HEK293 (cell line): ENCODE measurements around the gene ROBO1.
A peak's percentile ranks its signal among the peaks of the same experiment; 100 is the strongest.

Experiments
- CTCF ChIA-PET: fragments of 350-600 bp; formaldehyde crosslinking; extraction: SDS; loops from one replicate; lab custom pipeline; 2021; ENCODE audit warnings: antibody characterized with exemption; lab: Yijun Ruan, JAX
- POLR2A ChIA-PET: fragments of 300-600 bp; formaldehyde crosslinking; extraction: SDS; loops from one replicate; lab custom pipeline; 2020; ENCODE audit warnings: antibody characterized with exemption, inconsistent platforms; lab: Yijun Ruan, JAX
- H3K27ac ChIP-seq: fragments of 200-500 bp; sonication (Bioruptor generic); 2 replicates; pipeline ENCODE4 v1.5.1; 2014; ENCODE audit warnings: low read depth, low read length, control low read depth, inconsistent platforms; ENCODE audit errors: extremely low read depth
- H3K36me3 ChIP-seq, 2 experiments: fragments of 200-500 bp in 1 of 2; sonication (Bioruptor generic) in 1 of 2; 1 replicate in 1 of 2; 2 replicates in 1 of 2; pipeline ENCODE4 v1.5.1; 2014 to 2017; ENCODE audit warnings: inconsistent platforms in 2 of 2, low read length in 2 of 2; ENCODE audit not compliant: control insufficient read depth in 2 of 2, insufficient read depth in 1 of 2
- H3K4me1 ChIP-seq: fragments of 200-500 bp; sonication (Bioruptor generic); 2 replicates; pipeline ENCODE4 v1.5.1; 2014; ENCODE audit warnings: mild to moderate bottlenecking, low read length, inconsistent platforms; ENCODE audit not compliant: control insufficient read depth, insufficient read depth
- H3K4me3 ChIP-seq: 2 replicates; pipeline ENCODE4 v1.5.1; 2011; ENCODE audit warnings: low read depth, mild to moderate bottlenecking, control low read depth, low read length, moderate library complexity
- H3K9me3 ChIP-seq: fragments of 200-500 bp; sonication (Bioruptor generic); 2 replicates; pipeline ENCODE4 v1.5.1; 2014; ENCODE audit warnings: low read depth, low read length, inconsistent platforms; ENCODE audit not compliant: control insufficient read depth, insufficient read depth
- KLF16 ChIP-seq: fragments of 450-650 bp; formaldehyde crosslinking; IDR thresholded peaks from 2 replicates; pipeline ENCODE4 v1.5.1; 2017; ENCODE audit warnings: missing biosample characterization, missing genetic modification characterization
- SCRT2 ChIP-seq: fragments of 450-650 bp; formaldehyde crosslinking; IDR thresholded peaks from 2 replicates; pipeline ENCODE4 v1.5.1; 2016; ENCODE audit warnings: missing biosample characterization, missing genetic modification characterization
- ZNF10 ChIP-seq: fragments of 450-650 bp; formaldehyde crosslinking; IDR thresholded peaks from 2 replicates; pipeline ENCODE4 v1.5.1; 2017; ENCODE audit warnings: missing biosample characterization, missing genetic modification characterization
- ZNF114 ChIP-seq: fragments of 450-650 bp; formaldehyde crosslinking; IDR thresholded peaks from 2 replicates; pipeline ENCODE4 v1.5.0; 2017; ENCODE audit warnings: missing biosample characterization, missing genetic modification characterization
- ZNF174 ChIP-seq: fragments of 450-650 bp; formaldehyde crosslinking; IDR thresholded peaks from 2 replicates; pipeline ENCODE4 v1.5.0; 2017; ENCODE audit warnings: missing biosample characterization, mild to moderate bottlenecking, missing genetic modification characterization
- ZNF37A ChIP-seq: fragments of 450-650 bp; IDR thresholded peaks from 2 replicates; pipeline ENCODE4 v1.5.1; 2018; ENCODE audit warnings: missing biosample characterization, missing genetic modification characterization
- ZNF423 ChIP-seq: fragments of 450-650 bp; formaldehyde crosslinking; IDR thresholded peaks from 2 replicates; pipeline ENCODE4 v1.5.1; 2016; ENCODE audit warnings: missing biosample characterization, missing genetic modification characterization
- ZNF558 ChIP-seq: fragments of 450-650 bp; formaldehyde crosslinking; IDR thresholded peaks from 2 replicates; pipeline ENCODE4 v1.5.1; 2016; ENCODE audit warnings: missing biosample characterization, missing genetic modification characterization
- ZNF610 ChIP-seq: fragments of 450-650 bp; formaldehyde crosslinking; IDR thresholded peaks from 2 replicates; pipeline ENCODE4 v1.5.1; 2016; ENCODE audit warnings: missing biosample characterization, missing genetic modification characterization, borderline replicate concordance
- ZNF654 ChIP-seq: fragments of 450-650 bp; formaldehyde crosslinking; IDR thresholded peaks from 2 replicates; pipeline ENCODE4 v1.5.1; 2016; ENCODE audit warnings: low read depth, missing biosample characterization, missing genetic modification characterization
- TF ChIP-seq, protein P1 (sequence below): sonication (generic); formaldehyde crosslinking; IDR thresholded peaks from 2 replicates; pipeline ENCODE4 v1.8.1; 2022; ENCODE audit warnings: mild to moderate bottlenecking, moderate library complexity, missing genetic modification reagents
- TF ChIP-seq, protein P2 (sequence below): fragments of 450-650 bp; formaldehyde crosslinking; IDR thresholded peaks from 2 replicates; pipeline ENCODE4 v1.5.1; 2016; ENCODE audit warnings: missing biosample characterization, missing genetic modification characterization, borderline replicate concordance
- TF ChIP-seq, protein P3 (sequence below): fragments of 450-650 bp; formaldehyde crosslinking; IDR thresholded peaks from 2 replicates; pipeline ENCODE4 v1.5.1; 2016; ENCODE audit warnings: missing biosample characterization, missing genetic modification characterization
- TF ChIP-seq, protein P4 (sequence below): fragments of 450-650 bp; formaldehyde crosslinking; IDR thresholded peaks from 2 replicates; pipeline ENCODE4 v1.5.1; 2016; ENCODE audit warnings: missing biosample characterization, missing genetic modification characterization, borderline replicate concordance

Gene ROBO1

DNA sequence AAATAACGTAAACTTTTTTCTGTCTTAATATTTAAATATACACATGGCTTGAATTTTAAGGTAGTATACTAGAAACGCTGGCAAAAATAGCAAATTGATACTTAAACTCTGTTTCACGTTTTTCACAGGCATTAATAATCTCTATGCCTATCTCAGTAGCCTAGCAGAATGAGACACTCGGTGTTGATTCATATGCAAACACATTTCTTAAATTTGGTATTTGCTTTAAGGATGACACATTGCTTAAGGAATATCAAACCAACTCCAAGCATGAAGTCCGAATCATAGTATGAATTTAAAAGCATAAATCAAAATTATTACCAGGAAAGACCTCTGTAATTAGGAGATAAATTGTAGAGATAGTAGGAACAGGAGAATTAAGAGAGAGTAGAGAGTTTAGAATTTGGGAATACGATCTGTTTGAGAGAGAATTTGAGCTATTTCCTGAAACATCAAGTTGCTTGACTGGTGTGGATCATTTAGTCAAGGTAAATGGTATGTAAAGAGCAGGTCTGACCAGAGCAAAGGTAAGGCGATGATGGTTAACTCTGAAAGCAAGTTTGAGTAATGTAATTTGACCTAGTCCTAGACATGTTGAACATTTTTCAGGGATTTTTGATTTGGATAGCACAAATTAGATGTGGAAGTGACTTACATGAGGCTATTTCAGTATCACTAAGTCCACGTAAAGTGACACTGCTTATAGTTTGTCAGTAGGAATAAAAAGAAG, 236.1 kb downstream of the ROBO1 start:
- ChIA-PET CTCF (no interaction called here), POLR2A (no interaction called here)
- no peak for TF ChIP-seq ZNF10 (tag by site-specific recombination)
- TF ChIP-seq ZNF37A, result no peak
- TF ChIP-seq KLF16 (tag by site-specific recombination), result no peak
- no peak for TF ChIP-seq ZNF114 (tag by site-specific recombination)
- TF ChIP-seq ZNF174 (tag by site-specific recombination), result no peak
- TF ChIP-seq ZNF423 (tag by site-specific recombination), result no peak
- TF ChIP-seq, protein P1, sequence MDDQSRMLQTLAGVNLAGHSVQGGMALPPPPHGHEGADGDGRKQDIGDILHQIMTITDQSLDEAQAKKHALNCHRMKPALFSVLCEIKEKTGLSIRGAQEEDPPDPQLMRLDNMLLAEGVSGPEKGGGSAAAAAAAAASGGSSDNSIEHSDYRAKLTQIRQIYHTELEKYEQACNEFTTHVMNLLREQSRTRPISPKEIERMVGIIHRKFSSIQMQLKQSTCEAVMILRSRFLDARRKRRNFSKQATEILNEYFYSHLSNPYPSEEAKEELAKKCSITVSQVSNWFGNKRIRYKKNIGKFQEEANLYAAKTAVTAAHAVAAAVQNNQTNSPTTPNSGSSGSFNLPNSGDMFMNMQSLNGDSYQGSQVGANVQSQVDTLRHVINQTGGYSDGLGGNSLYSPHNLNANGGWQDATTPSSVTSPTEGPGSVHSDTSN (CRISPR knock-in tag), result no peak
- no peaks in the 10 kb centered on the region for H3K9me3 ChIP-seq
- no peaks in the 10 kb centered on the region for H3K4me1 ChIP-seq
- H3K27ac ChIP-seq, result no peak overlapping the region
- no peaks in the 10 kb centered on the region for H3K36me3 ChIP-seq
- H3K4me3 ChIP-seq, result no peak overlapping the region

DNA sequence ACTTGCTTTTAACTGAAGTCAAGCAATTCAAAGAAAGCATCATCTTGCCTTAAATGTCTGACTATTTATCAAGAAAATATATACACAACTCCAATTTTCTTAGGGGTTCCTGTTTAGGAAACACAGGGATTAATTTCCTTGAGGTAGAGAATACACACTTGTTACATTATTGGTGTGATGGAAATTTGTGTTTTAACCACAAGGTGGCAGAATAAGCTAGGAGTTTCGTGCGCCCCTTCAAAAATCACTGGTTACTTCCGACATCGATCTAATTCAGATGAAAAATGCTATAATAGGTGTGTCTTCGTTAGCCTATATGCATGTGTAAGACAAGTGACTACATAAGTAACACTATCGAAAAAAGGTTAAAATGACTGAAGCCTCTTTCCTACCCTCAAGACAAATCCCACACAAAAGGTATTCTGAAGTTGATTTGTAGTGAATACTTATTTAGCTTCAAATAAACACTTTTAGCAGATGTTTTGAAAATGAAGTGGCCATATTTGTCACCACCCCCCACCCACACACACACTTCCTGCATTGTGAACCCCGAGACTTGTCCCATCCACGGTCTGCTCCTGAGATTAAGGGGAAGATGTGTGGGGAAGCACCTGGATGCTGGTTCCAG, 246.5 kb downstream of the ROBO1 start:
- TF ChIP-seq SCRT2 (peak; percentile 71), ZNF654 (tag by site-specific recombination) (peak; percentile 78), ZNF610 (tag by site-specific recombination) (no peak)
- TF ChIP-seq, protein P2, sequence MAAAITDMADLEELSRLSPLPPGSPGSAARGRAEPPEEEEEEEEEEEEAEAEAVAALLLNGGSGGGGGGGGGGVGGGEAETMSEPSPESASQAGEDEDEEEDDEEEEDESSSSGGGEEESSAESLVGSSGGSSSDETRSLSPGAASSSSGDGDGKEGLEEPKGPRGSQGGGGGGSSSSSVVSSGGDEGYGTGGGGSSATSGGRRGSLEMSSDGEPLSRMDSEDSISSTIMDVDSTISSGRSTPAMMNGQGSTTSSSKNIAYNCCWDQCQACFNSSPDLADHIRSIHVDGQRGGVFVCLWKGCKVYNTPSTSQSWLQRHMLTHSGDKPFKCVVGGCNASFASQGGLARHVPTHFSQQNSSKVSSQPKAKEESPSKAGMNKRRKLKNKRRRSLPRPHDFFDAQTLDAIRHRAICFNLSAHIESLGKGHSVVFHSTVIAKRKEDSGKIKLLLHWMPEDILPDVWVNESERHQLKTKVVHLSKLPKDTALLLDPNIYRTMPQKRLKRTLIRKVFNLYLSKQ (tag by site-specific recombination), result no peak
- Histone ChIP-seq H3K4me1 (no peaks in the 10 kb centered on the region), H3K4me3 (no peak overlapping the region), H3K36me3 (no peaks in the 10 kb centered on the region), H3K9me3 (no peaks in the 10 kb centered on the region), H3K27ac (no peak overlapping the region)
- ChIA-PET CTCF (interaction anchor here (0.8 to 1.9 kb wide), 4 partner anchors 12 to 326 kb away, joined by 3 to 5 read pairs (median 4); no protein-coding TSS in a partner anchor), POLR2A (no interaction called here)

DNA sequence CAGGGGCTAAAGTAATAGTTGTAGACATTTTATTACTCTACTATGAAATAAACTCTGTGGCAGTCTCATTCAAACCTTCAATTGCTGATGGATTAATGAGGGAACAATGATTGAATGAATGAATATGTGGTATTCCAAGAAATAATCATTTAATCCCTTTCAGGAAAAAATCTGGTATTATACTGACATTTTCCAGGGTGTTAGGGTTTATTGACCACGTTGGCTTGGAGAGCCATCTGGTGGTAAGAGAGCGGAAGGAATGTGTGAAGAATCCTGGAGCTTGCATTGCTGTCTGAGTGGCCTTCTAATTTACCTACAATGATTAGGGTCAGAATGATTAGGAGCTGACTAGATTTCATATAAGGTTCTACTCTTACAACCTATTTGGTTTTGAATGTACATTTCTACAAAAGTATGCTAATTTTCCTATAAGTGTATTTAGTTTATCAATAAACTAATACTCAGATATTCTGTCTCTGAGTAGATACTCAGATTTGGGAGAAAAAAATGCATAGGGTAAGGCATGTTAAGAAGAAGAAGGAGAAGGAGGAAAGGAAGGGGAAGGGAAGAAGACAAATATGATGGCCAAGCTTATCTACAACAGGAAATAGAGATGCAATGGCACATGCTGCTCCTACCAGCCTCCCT, 249.9 kb downstream of the ROBO1 start:
- TF ChIP-seq ZNF654 (tag by site-specific recombination) (peak; percentile 43), ZNF558 (tag by site-specific recombination) (no peak)
- TF ChIP-seq, all 188 proteins: peak for 1
- Histone ChIP-seq H3K4me1 (no peaks in the 10 kb centered on the region), H3K36me3 (no peaks in the 10 kb centered on the region), H3K27ac (no peak overlapping the region), H3K9me3 (no peaks in the 10 kb centered on the region), H3K4me3 (no peak overlapping the region)
- POLR2A ChIA-PET, result no interaction called here
- CTCF ChIA-PET, result interaction anchor here (0.6 to 1.0 kb wide), 5 partner anchors 9 to 432 kb away, joined by 3 to 4 read pairs (median 3); no protein-coding TSS in a partner anchor

DNA sequence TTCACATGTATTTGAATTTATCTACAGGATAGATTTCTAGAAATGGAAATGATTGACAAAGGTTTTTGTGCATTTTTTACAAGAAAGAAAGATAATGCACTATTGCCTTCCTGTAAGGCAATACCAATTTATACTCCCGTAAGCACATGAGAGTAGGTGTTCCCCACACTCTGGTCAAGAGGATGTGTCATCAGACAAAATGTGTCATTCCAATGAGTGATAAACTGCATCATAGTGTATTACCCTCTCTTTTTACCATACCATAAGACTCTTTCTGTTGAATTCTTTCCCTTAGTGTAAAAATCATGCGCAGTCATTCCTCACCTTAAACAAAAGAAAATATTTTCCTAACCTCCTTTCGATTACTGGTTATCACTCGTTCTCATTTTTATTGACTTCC, 251.0 kb downstream of the ROBO1 start:
- ChIA-PET POLR2A (no interaction called here), CTCF (no interaction called here)
- no peaks in the 10 kb centered on the region for H3K4me1 ChIP-seq
- no peaks in the 10 kb centered on the region for H3K9me3 ChIP-seq
- no peak overlapping the region for H3K27ac ChIP-seq
- H3K4me3 ChIP-seq, result no peak overlapping the region
- H3K36me3 ChIP-seq, result no peaks in the 10 kb centered on the region
- TF ChIP-seq, protein P3, sequence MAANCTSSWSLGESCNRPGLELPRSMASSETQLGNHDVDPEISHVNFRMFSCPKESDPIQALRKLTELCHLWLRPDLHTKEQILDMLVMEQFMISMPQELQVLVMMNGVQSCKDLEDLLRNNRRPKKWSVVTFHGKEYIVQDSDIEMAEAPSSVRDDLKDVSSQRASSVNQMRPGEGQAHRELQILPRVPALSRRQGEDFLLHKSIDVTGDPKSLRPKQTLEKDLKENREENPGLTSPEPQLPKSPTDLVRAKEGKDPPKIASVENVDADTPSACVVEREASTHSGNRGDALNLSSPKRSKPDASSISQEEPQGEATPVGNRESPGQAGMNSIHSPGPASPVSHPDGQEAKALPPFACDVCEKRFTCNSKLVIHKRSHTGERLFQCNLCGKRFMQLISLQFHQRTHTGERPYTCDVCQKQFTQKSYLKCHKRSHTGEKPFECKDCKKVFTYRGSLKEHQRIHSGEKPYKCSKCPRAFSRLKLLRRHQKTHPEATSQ (tag by site-specific recombination), result no peak
- TF ChIP-seq, protein P4, sequence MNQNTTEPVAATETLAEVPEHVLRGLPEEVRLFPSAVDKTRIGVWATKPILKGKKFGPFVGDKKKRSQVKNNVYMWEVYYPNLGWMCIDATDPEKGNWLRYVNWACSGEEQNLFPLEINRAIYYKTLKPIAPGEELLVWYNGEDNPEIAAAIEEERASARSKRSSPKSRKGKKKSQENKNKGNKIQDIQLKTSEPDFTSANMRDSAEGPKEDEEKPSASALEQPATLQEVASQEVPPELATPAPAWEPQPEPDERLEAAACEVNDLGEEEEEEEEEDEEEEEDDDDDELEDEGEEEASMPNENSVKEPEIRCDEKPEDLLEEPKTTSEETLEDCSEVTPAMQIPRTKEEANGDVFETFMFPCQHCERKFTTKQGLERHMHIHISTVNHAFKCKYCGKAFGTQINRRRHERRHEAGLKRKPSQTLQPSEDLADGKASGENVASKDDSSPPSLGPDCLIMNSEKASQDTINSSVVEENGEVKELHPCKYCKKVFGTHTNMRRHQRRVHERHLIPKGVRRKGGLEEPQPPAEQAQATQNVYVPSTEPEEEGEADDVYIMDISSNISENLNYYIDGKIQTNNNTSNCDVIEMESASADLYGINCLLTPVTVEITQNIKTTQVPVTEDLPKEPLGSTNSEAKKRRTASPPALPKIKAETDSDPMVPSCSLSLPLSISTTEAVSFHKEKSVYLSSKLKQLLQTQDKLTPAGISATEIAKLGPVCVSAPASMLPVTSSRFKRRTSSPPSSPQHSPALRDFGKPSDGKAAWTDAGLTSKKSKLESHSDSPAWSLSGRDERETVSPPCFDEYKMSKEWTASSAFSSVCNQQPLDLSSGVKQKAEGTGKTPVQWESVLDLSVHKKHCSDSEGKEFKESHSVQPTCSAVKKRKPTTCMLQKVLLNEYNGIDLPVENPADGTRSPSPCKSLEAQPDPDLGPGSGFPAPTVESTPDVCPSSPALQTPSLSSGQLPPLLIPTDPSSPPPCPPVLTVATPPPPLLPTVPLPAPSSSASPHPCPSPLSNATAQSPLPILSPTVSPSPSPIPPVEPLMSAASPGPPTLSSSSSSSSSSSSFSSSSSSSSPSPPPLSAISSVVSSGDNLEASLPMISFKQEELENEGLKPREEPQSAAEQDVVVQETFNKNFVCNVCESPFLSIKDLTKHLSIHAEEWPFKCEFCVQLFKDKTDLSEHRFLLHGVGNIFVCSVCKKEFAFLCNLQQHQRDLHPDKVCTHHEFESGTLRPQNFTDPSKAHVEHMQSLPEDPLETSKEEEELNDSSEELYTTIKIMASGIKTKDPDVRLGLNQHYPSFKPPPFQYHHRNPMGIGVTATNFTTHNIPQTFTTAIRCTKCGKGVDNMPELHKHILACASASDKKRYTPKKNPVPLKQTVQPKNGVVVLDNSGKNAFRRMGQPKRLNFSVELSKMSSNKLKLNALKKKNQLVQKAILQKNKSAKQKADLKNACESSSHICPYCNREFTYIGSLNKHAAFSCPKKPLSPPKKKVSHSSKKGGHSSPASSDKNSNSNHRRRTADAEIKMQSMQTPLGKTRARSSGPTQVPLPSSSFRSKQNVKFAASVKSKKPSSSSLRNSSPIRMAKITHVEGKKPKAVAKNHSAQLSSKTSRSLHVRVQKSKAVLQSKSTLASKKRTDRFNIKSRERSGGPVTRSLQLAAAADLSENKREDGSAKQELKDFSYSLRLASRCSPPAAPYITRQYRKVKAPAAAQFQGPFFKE (tag by site-specific recombination), result no peak
